K562 (cell line): ENCODE data around the gene CARD10. TPM values are rescaled to one million over a fixed set of nuclear protein-coding genes. Genes with fewer than 3 reads are reported as not detected.

Experiments
- CHD7 ChIP-seq: fragments of 200-600 bp; sonication (generic); IDR thresholded peaks from one replicate; pipeline ENCODE4 v1.6.1; 2012; ENCODE audit warnings: mild to moderate bottlenecking, low read depth, low read length, inconsistent platforms
- EGR1 ChIP-seq: fragments of 450-650 bp; conservative IDR thresholded peaks from 2 replicates; pipeline ENCODE4 v1.6.1; 2017; ENCODE audit warnings: mild to moderate bottlenecking
- POLR2AphosphoS5 ChIP-seq: IDR thresholded peaks from 2 replicates; pipeline ENCODE4 v1.6.1; 2011; ENCODE audit warnings: mild to moderate bottlenecking, low read depth, low read length, moderate library complexity; ENCODE audit not compliant: control insufficient read depth, insufficient read depth
- SUPT5H ChIP-seq: fragments of 450-650 bp; IDR thresholded peaks from 2 replicates; pipeline ENCODE4 v1.6.1; 2016
- ZNF146 ChIP-seq: IDR thresholded peaks from one replicate; pipeline ENCODE4 v1.6.1; 2018; ENCODE audit warnings: missing compliant biosample characterization; ENCODE audit not compliant: unreplicated experiment
- polyA plus RNA-seq, 8 experiments: library from polyadenylated mRNA; depleted of rRNA in 4 of 8; stranded (reverse) in 5 of 8; unstranded in 3 of 8; fragments of >200 nt; fragmentation: Nextera tagmentation in 2 of 8; fragmentation: Illumina TruSeq in 1 of 8; extraction: Ambion mirVana in 2 of 8; extraction: Trizol in 1 of 8; gene quantifications; 2 replicates each; pipeline versions ENCODE4 v1.2.1 to v1.2.3, GENCODE V29; 2011 to 2014; ENCODE audit warnings: inconsistent platforms in 1 of 8, missing spikeins in 1 of 8
- total RNA-seq, 7 experiments: library from RNA; depleted of rRNA in 6 of 7; stranded (reverse); fragments of >200 nt in 6 of 7; fragmentation: Illumina TruSeq in 2 of 7; extraction: Trizol in 2 of 7; gene quantifications; 2 replicates each; pipeline versions ENCODE4 v1.2.1 to v1.2.3, GENCODE V29; 2011 to 2021; ENCODE audit warnings: low replicate concordance in 1 of 7

The CARD10 gene
- total and polyA plus RNA-seq, 9 of the 15 experiments (the other 6 are each of a cell fraction or from before 2014, with no cell fraction given): 0.13 to 5.8 (median 1.6) TPM

- TF ChIP-seq EGR1: no peak
- no peak for TF ChIP-seq CHD7
- TF ChIP-seq SUPT5H: 0 out of 2 replicates have a peak, but pooled peaks have one; percentile 13
- 0 out of 2 replicates have a peak, but pooled peaks have one; percentile 18 for TF ChIP-seq POLR2AphosphoS5
- no peak for TF ChIP-seq ZNF146 (CRISPR knock-in tag)
These were observed 49.3 kb upstream of the CARD10 start (continued) for GRCh38 chr22:37568448-37569008.
